ENCODE results near the gene SHISA4. TPM values are rescaled to one million over a fixed set of nuclear protein-coding genes. Genes with fewer than 3 reads are reported as not detected.

The SHISA4 gene
- total and polyA plus RNA-seq, 2 donors (not counting 1 experiment from before 2014, with no cell fraction given): 0.12 TPM; not detected in 1

DNA sequence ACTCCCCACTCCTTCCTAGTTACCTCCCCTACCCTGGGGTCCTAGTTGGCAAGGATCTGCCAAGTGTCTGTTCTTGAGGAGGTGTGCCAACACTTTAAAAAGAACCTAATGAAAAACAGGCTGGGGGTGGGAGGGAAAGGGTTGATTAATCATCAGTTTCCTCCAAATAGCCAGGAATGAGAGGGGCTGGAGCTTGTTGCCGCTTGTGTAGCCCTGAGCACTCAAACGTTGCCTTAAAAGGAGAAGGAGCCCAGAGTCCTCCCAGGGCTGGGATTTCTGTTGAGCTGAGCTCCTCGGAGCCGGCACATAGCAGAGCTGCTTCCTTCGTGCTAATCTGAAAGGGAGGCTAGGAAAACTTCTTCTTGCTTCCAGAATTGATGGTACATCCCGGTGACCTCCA lies 15.9 kb downstream of the SHISA4 start:
- CTCF ChIA-PET: interaction anchor here (1.0 kb wide), 1 partner anchor 9 kb away, joined by 5 read pairs; no protein-coding TSS in a partner anchor
- Histone ChIP-seq H4K20me1 (ENCODE audit: control insufficient read depth, insufficient read depth, low read length, poor library complexity, severe bottlenecking) (no peaks in the 10 kb centered on the region), H3K36me3 (replicated peaks in 1 of 2; ENCODE audit: control extremely low read depth in 1 of 2, control insufficient read depth in 1 of 2, extremely low read depth in 1 of 2, insufficient read depth in 2 of 2, low read length in 1 of 2) (no peaks in the 10 kb centered on the region), H2AFZ (ENCODE audit: insufficient read depth, low read depth, low read length, poor library complexity, severe bottlenecking) (no peak overlapping the region), H3K9me3 (ENCODE audit: control extremely low read depth in 1 of 3, control insufficient read depth in 2 of 3, insufficient read depth in 1 of 3, low read length in 2 of 3) (no peaks in the 10 kb centered on the region), H3K4me2 (replicated peaks; ENCODE audit: low read depth, low read length, poor library complexity, severe bottlenecking) (no peak overlapping the region), H3K79me2 (ENCODE audit: control insufficient read depth, insufficient read depth, low read length) (no peaks in the 10 kb centered on the region), H3K4me1 (ENCODE audit: control insufficient read depth in 2 of 2, insufficient read depth in 2 of 2, low read length in 2 of 2) (no peaks in the 10 kb centered on the region), H3K27me3 (replicated peaks in 1 of 4; ENCODE audit: control extremely low read depth in 1 of 4, control insufficient read depth in 3 of 4, insufficient read depth in 4 of 4, low read length in 3 of 4) (no peaks in the 10 kb centered on the region), H3K4me3 (ENCODE audit: control extremely low read depth in 1 of 5, extremely low read depth in 1 of 5, insufficient read depth in 1 of 5, low read depth in 2 of 5, low read length in 4 of 5) (no peak overlapping the region), H3K9ac (ENCODE audit: low read length) (no peak overlapping the region), H3K27ac (ENCODE audit: low read length in 2 of 2) (no peak overlapping the region)
- H3K9me3 Mint-ChIP-seq (ENCODE audit: insufficient read depth): no peaks in the 10 kb centered on the region
- intact Hi-C loops (cut with micrococcal nuclease): no loop called here
- no peaks in the 10 kb centered on the region for H3K4me1 Mint-ChIP-seq
- H3K27ac Mint-ChIP-seq: no peak overlapping the region
- DNase-seq: no peak
- 86% methylated on average over 4 of the region's 6 CpGs for WGBS (ENCODE audit: insufficient coverage)
- TF ChIP-seq, protein P1, sequence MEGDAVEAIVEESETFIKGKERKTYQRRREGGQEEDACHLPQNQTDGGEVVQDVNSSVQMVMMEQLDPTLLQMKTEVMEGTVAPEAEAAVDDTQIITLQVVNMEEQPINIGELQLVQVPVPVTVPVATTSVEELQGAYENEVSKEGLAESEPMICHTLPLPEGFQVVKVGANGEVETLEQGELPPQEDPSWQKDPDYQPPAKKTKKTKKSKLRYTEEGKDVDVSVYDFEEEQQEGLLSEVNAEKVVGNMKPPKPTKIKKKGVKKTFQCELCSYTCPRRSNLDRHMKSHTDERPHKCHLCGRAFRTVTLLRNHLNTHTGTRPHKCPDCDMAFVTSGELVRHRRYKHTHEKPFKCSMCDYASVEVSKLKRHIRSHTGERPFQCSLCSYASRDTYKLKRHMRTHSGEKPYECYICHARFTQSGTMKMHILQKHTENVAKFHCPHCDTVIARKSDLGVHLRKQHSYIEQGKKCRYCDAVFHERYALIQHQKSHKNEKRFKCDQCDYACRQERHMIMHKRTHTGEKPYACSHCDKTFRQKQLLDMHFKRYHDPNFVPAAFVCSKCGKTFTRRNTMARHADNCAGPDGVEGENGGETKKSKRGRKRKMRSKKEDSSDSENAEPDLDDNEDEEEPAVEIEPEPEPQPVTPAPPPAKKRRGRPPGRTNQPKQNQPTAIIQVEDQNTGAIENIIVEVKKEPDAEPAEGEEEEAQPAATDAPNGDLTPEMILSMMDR (IDR thresholded peaks at IDR 0.05): no peak
- no peak for TF ChIP-seq EZH2 (IDR thresholded peaks at IDR 0.05; ENCODE audit: borderline replicate concordance, insufficient read depth, low read depth, low read length, poor library complexity, severe bottlenecking)
- ATAC-seq (ENCODE audit: low read depth): no peak
- H3K4me3 Mint-ChIP-seq: no peak overlapping the region
- POLR2A ChIA-PET: no interaction called here
- H3K27me3 Mint-ChIP-seq: peaks cover 8% of the 10 kb centered on the region

DNA sequence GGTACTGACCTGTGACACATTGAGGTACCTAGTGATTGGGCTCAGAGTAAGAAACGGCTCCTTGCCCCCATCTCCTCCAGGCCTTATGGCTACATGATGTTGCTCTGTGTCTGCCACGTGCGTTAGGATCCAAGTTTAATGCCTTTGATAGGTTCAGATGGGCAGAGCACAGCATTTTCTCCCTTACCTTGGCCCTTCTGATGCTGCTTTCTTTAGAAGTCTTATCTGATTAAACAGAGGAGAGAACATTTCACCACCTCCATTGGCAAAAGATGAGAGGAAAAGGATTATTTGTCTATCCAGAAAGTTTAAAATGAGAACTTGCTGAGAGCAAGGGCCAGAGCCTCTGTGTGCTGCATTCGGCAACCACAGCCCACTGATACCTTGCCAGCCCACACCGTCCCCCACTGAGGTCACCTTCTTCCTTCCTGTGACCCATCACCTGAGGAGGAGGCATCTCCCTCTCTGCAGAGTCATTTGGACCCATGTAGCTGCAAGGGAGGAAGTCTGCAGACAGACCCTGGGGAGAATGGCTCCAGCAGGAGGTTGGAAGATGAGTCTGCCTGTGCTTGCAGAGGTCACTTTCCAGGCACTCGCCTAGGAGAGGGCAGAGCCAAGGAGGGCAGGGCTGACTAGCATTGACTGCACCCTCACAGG lies 16.7 kb downstream of the SHISA4 start:
- ChIA-PET CTCF (interaction anchor here (1.0 to 1.7 kb wide), 2 partner anchors 9 kb away, joined by 5 to 6 read pairs; no protein-coding TSS in a partner anchor), POLR2A (no interaction called here)
- no peak overlapping the region for H2AFZ ChIP-seq (ENCODE audit: insufficient read depth, low read depth, low read length, poor library complexity, severe bottlenecking)
- ATAC-seq (ENCODE audit: low read depth) (no peak), DNase-seq (no peak)
- TF ChIP-seq, protein P1 (IDR thresholded peaks at IDR 0.05): no peak
- no peak for TF ChIP-seq EZH2 (IDR thresholded peaks at IDR 0.05; ENCODE audit: borderline replicate concordance, insufficient read depth, low read depth, low read length, poor library complexity, severe bottlenecking)
- 82% methylated on average over 6 of the region's 6 CpGs for WGBS (ENCODE audit: insufficient coverage)
- H3K4me2 ChIP-seq (replicated peaks; ENCODE audit: low read depth, low read length, poor library complexity, severe bottlenecking): no peak overlapping the region
- no peaks in the 10 kb centered on the region for H3K9me3 ChIP-seq (ENCODE audit: control extremely low read depth in 1 of 3, control insufficient read depth in 2 of 3, insufficient read depth in 1 of 3, low read length in 2 of 3)
- no peaks in the 10 kb centered on the region for H4K20me1 ChIP-seq (ENCODE audit: control insufficient read depth, insufficient read depth, low read length, poor library complexity, severe bottlenecking)
- peaks cover 7% of the 10 kb centered on the region for H3K27me3 Mint-ChIP-seq
- no peaks in the 10 kb centered on the region for H3K79me2 ChIP-seq (ENCODE audit: control insufficient read depth, insufficient read depth, low read length)
- H3K4me3 Mint-ChIP-seq: no peak overlapping the region
- H3K9me3 Mint-ChIP-seq (ENCODE audit: insufficient read depth): no peaks in the 10 kb centered on the region
- no peaks in the 10 kb centered on the region for H3K4me1 Mint-ChIP-seq
- no peak overlapping the region for H3K9ac ChIP-seq (ENCODE audit: low read length)
- intact Hi-C loops (cut with micrococcal nuclease): no loop called here
- no peaks in the 10 kb centered on the region for H3K4me1 ChIP-seq (ENCODE audit: control insufficient read depth in 2 of 2, insufficient read depth in 2 of 2, low read length in 2 of 2)
- no peak overlapping the region for H3K4me3 ChIP-seq (ENCODE audit: control extremely low read depth in 1 of 5, extremely low read depth in 1 of 5, insufficient read depth in 1 of 5, low read depth in 2 of 5, low read length in 4 of 5)
- H3K27ac Mint-ChIP-seq: no peak overlapping the region
- no peak overlapping the region for H3K27ac ChIP-seq (ENCODE audit: low read length in 2 of 2)
- H3K36me3 ChIP-seq (replicated peaks in 1 of 2; ENCODE audit: control extremely low read depth in 1 of 2, control insufficient read depth in 1 of 2, extremely low read depth in 1 of 2, insufficient read depth in 2 of 2, low read length in 1 of 2): no peaks in the 10 kb centered on the region
- H3K27me3 ChIP-seq (replicated peaks in 1 of 4; ENCODE audit: control extremely low read depth in 1 of 4, control insufficient read depth in 3 of 4, insufficient read depth in 4 of 4, low read length in 3 of 4): no peaks in the 10 kb centered on the region
